MM.1S (cell line): ENCODE data around the gene FANCE.

Experiments used
- DNase-seq: peaks from one replicate; pipeline ENCODE4 v3.0.0-alpha.2; 2015
- H2AFZ ChIP-seq: fragments of 300-600 bp; sonication (generic); 2 replicates; pipeline ENCODE4 v1.6.0; 2016; ENCODE audit warnings: antibody characterized with exemption, low read length
- H3F3A ChIP-seq: fragments of 300-600 bp; sonication (generic); 2 replicates; pipeline ENCODE4 v1.6.1; 2016; ENCODE audit warnings: mild to moderate bottlenecking, antibody characterized with exemption, low read length, moderate library complexity, mixed read lengths; ENCODE audit not compliant: insufficient read depth
- H3K27ac ChIP-seq: fragments of 300-600 bp; sonication (generic); 2 replicates; pipeline ENCODE4 v1.5.1; 2016; ENCODE audit warnings: mild to moderate bottlenecking, low read length
- H3K27me3 ChIP-seq: fragments of 300-600 bp; sonication (generic); replicated peaks from 2 replicates; pipeline ENCODE4 v1.6.0; 2016; ENCODE audit warnings: low read length; ENCODE audit not compliant: insufficient read depth
- H3K36me3 ChIP-seq: fragments of 300-600 bp; sonication (generic); replicated peaks from 2 replicates; pipeline ENCODE4 v1.6.1; 2016; ENCODE audit warnings: mild to moderate bottlenecking, low read length, mixed read lengths; ENCODE audit not compliant: insufficient read depth
- H3K4me1 ChIP-seq: fragments of 300-600 bp; sonication (generic); 2 replicates; pipeline ENCODE4 v1.6.1; 2016; ENCODE audit warnings: low read length, mixed read lengths
- H3K4me2 ChIP-seq: fragments of 300-600 bp; sonication (generic); 2 replicates; pipeline ENCODE4 v1.6.0; 2016; ENCODE audit warnings: low read depth, low read length
- H3K4me3 ChIP-seq: fragments of 300-600 bp; sonication (generic); 2 replicates; pipeline ENCODE4 v1.5.1; 2016; ENCODE audit warnings: low read length, mixed read lengths
- H3K79me2 ChIP-seq: fragments of 300-600 bp; sonication (generic); 2 replicates; pipeline ENCODE4 v1.6.1; 2016; ENCODE audit warnings: mixed run types, low read length, mixed read lengths
- H3K9ac ChIP-seq: fragments of 300-600 bp; sonication (generic); 2 replicates; pipeline ENCODE4 v1.6.1; 2016; ENCODE audit warnings: low read length, mixed read lengths
- H3K9me2 ChIP-seq: fragments of 300-600 bp; sonication (generic); replicated peaks from 2 replicates; pipeline ENCODE4 v1.6.1; 2016; ENCODE audit warnings: mild to moderate bottlenecking, low read length, mixed read lengths; ENCODE audit not compliant: insufficient read depth
- H3K9me3 ChIP-seq: fragments of 300-600 bp; sonication (generic); replicated peaks from 2 replicates; pipeline ENCODE4 v1.6.1; 2016; ENCODE audit warnings: mild to moderate bottlenecking, low read length, mixed read lengths; ENCODE audit not compliant: insufficient read depth
- H4K20me1 ChIP-seq: fragments of 300-600 bp; sonication (generic); 2 replicates; pipeline ENCODE4 v1.6.1; 2016; ENCODE audit warnings: mild to moderate bottlenecking, low read length, moderate library complexity, mixed read lengths; ENCODE audit not compliant: insufficient read depth
- EZH2 ChIP-seq: fragments of 300-600 bp; sonication (generic); optimal IDR thresholded peaks from 2 replicates; pipeline ENCODE3; 2017; ENCODE audit warnings: low read depth, mild to moderate bottlenecking, antibody characterized with exemption, low read length, mixed read lengths
- EZH2phosphoT487 ChIP-seq: fragments of 300-600 bp; sonication (generic); IDR thresholded peaks from 2 replicates; pipeline ENCODE4 v1.6.1; 2018; ENCODE audit warnings: antibody characterized with exemption, low read length
- TF ChIP-seq, protein P1 (sequence below): fragments of 300-600 bp; sonication (generic); IDR thresholded peaks from 2 replicates; pipeline ENCODE4 v1.5.1; 2016; ENCODE audit warnings: antibody characterized with exemption, low read length, mixed read lengths

FANCE gene

DNA sequence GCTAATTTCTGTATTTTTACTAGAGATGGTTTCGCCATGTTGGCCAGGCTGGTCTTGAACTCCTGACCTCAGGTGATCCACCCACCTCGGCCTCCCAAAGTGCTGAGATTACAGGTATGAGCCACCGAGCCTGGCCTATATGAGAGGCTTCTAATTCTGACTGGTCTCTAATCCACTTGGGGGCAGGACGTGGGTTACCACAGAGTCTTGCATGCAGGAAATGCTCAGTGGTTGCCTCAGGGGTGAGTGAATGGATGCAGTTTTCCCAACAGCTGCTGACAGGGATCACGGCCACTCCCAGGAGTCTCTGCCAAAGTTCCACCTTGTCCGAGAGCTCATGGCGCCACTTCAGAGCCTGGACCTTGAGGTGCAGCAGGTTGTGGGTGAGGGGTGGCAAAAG lies 6.4 kb upstream of the FANCE start:
- no peak for DNase-seq
- H3K9me3 ChIP-seq: no peaks in the 10 kb centered on the region
- no peaks in the 10 kb centered on the region for H4K20me1 ChIP-seq
- no peak overlapping the region for H2AFZ ChIP-seq
- no peak overlapping the region for H3K4me2 ChIP-seq
- TF ChIP-seq EZH2: no peak
- no peak for TF ChIP-seq EZH2phosphoT487
- TF ChIP-seq, protein P1, sequence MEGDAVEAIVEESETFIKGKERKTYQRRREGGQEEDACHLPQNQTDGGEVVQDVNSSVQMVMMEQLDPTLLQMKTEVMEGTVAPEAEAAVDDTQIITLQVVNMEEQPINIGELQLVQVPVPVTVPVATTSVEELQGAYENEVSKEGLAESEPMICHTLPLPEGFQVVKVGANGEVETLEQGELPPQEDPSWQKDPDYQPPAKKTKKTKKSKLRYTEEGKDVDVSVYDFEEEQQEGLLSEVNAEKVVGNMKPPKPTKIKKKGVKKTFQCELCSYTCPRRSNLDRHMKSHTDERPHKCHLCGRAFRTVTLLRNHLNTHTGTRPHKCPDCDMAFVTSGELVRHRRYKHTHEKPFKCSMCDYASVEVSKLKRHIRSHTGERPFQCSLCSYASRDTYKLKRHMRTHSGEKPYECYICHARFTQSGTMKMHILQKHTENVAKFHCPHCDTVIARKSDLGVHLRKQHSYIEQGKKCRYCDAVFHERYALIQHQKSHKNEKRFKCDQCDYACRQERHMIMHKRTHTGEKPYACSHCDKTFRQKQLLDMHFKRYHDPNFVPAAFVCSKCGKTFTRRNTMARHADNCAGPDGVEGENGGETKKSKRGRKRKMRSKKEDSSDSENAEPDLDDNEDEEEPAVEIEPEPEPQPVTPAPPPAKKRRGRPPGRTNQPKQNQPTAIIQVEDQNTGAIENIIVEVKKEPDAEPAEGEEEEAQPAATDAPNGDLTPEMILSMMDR: no peak
- no peaks in the 10 kb centered on the region for H3K4me1 ChIP-seq
- H3K79me2 ChIP-seq: no peaks in the 10 kb centered on the region
- 0 out of 2 replicates have a peak, but pooled peaks cover 3% of the 10 kb centered on the region for H3K27me3 ChIP-seq
- no peak overlapping the region for H3K27ac ChIP-seq
- no peaks in the 10 kb centered on the region for H3F3A ChIP-seq
- no peaks in the 10 kb centered on the region for H3K9me2 ChIP-seq
- no peak overlapping the region for H3K4me3 ChIP-seq
- H3K9ac ChIP-seq: no peak overlapping the region
- H3K36me3 ChIP-seq: no peaks in the 10 kb centered on the region

DNA sequence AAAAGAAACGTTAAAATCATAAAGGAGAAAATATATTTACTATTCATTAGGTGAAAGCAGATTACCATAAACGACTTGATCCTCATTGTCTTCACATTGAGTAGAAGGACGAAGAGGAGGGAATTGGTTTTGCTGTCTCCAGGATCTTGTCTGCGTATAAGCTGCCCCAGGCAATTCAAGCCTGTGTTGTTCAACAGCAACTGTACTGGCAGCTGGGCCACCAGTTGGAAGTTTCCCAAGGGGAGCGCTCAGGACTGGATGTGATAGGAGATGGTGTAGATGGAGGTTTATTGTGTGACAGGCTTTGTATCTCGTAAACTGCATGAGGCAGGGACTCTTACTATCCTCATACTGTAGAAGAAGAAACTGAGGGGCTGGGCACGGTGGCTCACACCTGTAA lies 3.9 kb upstream of the FANCE start:
- Histone ChIP-seq H3K36me3 (no peaks in the 10 kb centered on the region), H2AFZ (no peak overlapping the region), H3K4me1 (peaks cover 12% of the 10 kb centered on the region), H3K9me2 (no peaks in the 10 kb centered on the region), H3K9me3 (no peaks in the 10 kb centered on the region), H3K79me2 (0 out of 2 replicates have a peak, but pooled peaks cover 2% of the 10 kb centered on the region), H3K9ac (no peak overlapping the region), H3K27me3 (peaks cover 13% of the 10 kb centered on the region; the same call in 1 of the 2 replicates), H4K20me1 (no peaks in the 10 kb centered on the region), H3F3A (no peaks in the 10 kb centered on the region), H3K4me2 (no peak overlapping the region), H3K4me3 (no peak overlapping the region), H3K27ac (no peak overlapping the region)
- TF ChIP-seq EZH2: no peak
- TF ChIP-seq, protein P1: no peak
- TF ChIP-seq EZH2phosphoT487: no peak
- DNase-seq: no peak

DNA sequence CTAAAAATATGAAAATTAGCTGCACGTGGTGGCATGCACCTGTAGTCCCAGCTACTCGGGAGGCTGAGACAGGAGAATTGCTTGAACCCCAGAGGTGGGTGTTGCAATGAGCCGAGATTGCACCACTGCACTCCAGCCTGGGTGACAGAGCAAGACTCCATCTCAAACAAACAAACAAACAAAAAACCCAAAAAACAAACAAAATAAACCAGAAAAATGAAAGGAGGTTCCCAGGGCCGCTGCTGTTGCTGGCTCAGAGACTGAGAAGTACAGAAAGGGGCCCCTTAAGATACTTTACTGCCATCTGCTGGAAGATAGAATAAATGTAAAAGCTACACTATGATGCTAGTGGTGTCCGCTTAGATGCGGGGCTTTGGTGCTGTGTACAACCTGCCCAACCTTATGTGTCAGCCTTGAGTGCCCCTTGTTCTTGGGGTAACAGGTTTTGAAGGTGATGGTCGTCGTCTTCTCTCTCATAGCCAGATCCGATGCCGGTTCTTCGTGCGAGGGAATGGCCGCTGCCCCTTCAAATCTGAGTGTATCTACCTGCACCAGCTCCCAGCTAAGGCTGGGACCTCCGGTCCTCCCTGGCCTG lies 2.8 kb upstream of the FANCE start:
- H2AFZ ChIP-seq: no peak overlapping the region
- H3K4me2 ChIP-seq: no peak overlapping the region; the same call in 1 of the 2 replicates

More for the DNA sequence above, 2.8 kb upstream of the FANCE start:
- peaks cover 15% of the 10 kb centered on the region for H3K4me1 ChIP-seq
- H3K9me2 ChIP-seq: no peaks in the 10 kb centered on the region
- H3K79me2 ChIP-seq: 0 out of 2 replicates have a peak, but pooled peaks cover 4% of the 10 kb centered on the region
- peak; percentile 82 for DNase-seq
- H3K9me3 ChIP-seq: no peaks in the 10 kb centered on the region
- no peak overlapping the region for H3K27ac ChIP-seq
- peaks cover 13% of the 10 kb centered on the region; the same call in 1 of the 2 replicates for H3K27me3 ChIP-seq
- H3K36me3 ChIP-seq: no peaks in the 10 kb centered on the region
- H4K20me1 ChIP-seq: no peaks in the 10 kb centered on the region
- H3K4me3 ChIP-seq: no peak overlapping the region
- no peaks in the 10 kb centered on the region for H3F3A ChIP-seq
- no peak for TF ChIP-seq EZH2
- TF ChIP-seq, protein P1: peak; percentile 62
- no peak overlapping the region for H3K9ac ChIP-seq
